HG03139 (cell line): ENCODE measurements around the gene SYT12.
"Not testable (repeated sequence)": the region's sequence is repeated elsewhere in the genome, so short reads cannot be mapped to it uniquely, and the experiment has no call there.

ENCODE experiments used
- ATAC-seq: cut with Tn5 transposase; IDR thresholded peaks from one replicate; pipeline ENCODE4 v1.9.1; 2021; ENCODE audit not compliant: unreplicated experiment

Gene SYT12

GRCh38 chr11:66992041-66992440 lies 30.9 kb upstream of the SYT12 start:
- ATAC-seq: no peak

DNA sequence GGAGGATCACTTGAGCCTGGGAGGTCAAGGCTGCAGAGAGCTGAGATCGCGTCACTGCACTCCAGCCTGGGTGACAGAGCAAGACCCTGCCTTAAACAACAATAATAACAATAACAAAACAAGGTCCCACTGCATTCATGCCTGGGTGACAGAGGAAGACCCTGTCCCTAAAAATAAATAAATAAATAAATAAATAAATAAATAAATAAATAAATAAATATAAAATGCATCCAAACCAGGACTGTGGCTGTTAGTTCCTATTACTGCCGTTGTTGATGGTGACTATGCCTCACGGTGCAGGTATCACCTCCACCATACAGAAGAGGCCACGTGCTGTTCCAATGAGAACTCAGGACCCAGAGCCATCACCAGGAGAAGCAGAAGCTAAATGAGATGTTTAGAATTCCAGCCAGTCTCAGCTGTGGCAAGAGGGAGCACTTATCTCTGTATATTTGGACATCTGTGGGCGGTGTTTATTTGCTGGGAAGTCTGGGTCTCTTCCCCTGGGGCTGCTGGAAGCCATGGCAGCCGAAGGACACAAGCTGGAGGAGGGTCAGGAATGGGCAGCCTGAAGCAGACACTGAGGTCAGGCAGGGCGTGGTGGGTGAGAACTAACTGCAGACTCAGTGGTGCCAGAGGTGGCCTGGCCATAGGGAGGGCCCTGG lies 26.2 kb upstream of the SYT12 start:
- ATAC-seq: no peak

- no peak for ATAC-seq
These were observed 23.4 kb upstream of the SYT12 start for GRCh38 chr11:66999555-66999954.

DNA sequence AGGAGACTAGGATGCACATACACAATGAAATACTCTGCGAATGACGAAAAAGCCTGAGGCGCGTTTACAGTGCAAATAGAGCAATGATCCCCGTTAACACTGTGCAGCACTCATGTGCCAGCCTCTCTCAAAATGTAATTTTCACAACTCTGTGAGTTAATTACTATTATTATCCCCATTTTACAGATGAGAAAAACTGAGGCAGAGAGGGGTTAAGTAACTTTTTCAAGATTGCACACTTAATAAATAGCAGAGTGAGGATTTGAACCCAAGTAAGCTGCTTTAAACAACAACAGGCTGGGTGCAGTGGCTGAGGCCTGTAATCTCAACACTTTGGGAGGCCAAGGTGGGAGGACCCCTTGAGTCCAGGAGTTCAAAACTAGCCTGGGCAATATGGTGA lies 21.6 kb upstream of the SYT12 start:
- ATAC-seq: no peak

- no peak for ATAC-seq
These were observed 20.5 kb upstream of the SYT12 start for GRCh38 chr11:67002297-67002913.

- ATAC-seq: no peak
These were observed 20.0 kb upstream of the SYT12 start for GRCh38 chr11:67002921-67003411.

GRCh38 chr11:67005200-67005599 lies 17.7 kb upstream of the SYT12 start:
- ATAC-seq: not testable (repeated sequence)

DNA sequence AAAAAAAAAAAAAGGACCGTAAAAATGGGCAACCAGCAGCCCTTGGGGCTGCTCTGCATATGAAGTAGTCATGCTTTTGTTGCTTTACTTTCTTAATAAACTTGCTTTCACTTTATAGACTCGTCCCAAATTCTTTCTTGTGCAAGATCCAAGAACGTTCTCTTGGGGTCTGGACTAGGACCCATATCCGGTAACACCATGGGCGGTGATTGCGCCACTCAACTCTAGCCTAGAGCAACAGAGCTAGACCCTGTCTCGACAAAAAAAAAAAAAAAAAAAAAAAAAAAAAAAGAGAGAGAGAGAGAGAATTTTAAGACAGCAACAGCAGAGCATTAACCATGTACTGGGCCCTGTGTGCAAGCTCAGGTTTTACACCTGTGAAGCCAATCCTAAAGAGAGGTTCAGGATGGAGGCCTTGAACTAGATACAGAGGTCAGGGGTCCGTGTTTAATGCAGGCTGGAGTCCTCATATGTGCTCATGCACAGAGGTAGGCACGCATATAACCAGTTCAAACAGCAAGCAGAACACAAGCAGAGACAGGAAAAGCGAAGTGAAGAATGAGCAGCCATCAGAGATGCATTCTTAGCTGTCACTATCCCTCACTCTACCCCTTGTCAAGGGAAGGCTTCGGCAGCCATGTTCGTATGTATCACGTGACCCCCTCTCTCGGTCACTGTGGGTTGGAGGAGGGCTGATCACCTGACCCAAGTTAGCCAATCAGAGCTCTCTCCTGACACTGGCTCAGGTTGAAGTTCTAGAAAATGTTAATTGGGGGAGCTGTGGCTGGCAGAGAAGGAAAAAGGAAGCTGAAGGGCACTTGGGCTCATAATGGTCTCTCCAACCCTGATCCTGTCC lies 16.7 kb upstream of the SYT12 start:
- ATAC-seq: no peak

- no peak for ATAC-seq
These were observed 15.8 kb upstream of the SYT12 start for GRCh38 chr11:67007126-67007525.

GRCh38 chr11:67010296-67010905 lies 12.5 kb upstream of the SYT12 start:
- ATAC-seq: no peak

- ATAC-seq: no peak
These were observed 9.4 kb upstream of the SYT12 start for GRCh38 chr11:67013511-67014045.

DNA sequence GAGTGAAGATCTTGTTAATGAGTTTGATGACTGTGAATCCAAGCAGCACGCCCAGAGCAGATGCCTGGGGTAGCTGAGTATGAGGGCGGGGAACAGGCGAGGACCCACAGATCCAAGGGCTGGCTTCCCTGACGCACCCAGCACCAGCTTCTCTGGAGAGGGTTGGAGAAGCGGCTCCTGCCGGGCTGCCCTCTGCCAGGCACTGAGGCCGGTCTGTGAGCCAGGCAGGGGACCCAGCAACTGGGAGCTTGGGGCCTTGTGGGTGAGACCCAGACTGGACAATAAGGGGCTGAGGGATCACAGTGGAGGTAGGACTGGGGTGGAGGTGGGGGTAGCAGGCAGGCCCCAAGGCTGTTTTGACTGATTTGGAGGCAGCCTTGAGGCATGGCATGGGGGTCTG lies 8.6 kb upstream of the SYT12 start:
- ATAC-seq: no peak

DNA sequence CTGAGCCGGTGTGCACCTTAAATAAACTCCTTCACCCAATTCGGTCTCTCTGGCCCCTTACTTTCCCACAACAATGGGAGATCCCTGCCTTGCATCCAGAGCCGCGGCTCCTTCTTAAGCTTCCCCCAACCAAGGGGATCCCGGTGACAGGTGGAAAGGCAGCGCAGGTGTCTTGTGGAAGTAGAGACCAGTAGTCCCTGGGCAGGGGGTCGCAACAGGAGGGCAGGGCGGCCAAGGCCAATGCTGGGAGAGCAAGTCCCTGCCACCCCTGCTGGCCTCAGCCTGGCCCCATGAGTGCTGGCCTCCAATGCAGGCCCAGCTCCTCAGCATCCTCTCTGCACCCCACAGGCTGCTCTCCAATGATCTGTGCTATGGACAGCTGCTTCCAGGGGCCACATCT lies 7.9 kb upstream of the SYT12 start:
- no peak for ATAC-seq

- no peak for ATAC-seq
These were observed 6.4 kb upstream of the SYT12 start for GRCh38 chr11:67016550-67016949.

DNA sequence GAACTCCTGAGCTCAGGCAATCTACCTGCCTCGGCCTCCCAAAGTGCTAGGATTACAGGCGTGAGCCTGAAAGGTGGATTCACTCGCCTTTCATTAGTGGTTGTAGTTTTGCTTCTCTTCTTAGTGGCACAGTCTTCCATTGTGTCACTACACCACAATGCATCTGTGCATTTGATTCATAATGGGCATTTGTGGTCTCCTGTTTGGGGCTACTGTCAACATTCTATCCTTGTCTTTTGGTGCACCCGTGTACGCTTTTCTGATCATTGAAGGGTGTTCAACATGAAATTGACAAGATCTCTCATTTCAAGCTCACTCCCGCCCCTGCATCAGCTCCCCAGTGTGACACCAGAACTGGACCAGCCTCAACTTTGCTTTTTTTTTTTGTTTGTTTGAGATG lies 2.0 kb upstream of the SYT12 start:
- no peak for ATAC-seq

GRCh38 chr11:67022341-67022933 lies 497 bp upstream of the SYT12 start:
- ATAC-seq: no peak

- ATAC-seq: no peak
These were observed 1.0 kb downstream of the SYT12 start for GRCh38 chr11:67023957-67024353.

DNA sequence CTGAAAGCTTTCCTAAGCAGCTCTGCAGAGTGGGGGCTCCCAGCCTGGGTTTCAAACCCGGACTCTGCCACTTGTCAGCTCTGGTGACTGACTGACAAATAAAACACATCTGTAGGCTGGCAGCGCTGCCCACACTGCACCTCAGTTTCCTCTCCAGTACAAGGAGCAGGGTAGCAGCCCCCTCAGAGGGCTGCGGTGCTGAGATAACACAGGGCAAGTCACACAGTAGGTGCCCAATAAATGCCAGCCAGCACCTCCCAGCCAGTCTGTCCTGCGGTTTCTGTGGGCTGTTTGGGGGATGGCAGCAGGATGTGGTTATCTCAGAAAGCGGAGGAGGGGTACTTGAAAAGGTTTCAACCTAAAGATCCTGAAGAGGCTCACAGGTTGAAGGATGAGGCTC lies 1.5 kb downstream of the SYT12 start:
- no peak for ATAC-seq

DNA sequence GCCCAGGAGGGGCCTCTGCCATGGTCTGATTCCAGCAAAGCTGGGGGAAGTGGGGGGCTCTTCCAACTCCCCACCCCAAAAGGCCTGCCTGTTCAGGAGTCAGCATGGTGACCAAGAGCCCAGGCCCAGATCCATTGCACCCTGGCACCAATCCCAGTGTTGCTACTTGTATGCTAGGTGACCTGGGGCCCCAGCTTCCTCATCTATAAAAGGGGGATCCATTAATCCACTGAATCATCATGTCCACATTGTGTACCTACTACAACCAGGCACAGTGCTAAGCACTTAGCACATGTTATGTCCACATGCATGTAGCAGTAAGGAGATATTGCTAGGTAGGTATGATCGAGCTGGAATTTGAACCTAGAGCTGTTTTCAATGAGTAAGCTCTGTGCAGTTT lies 2.0 kb downstream of the SYT12 start:
- no peak for ATAC-seq

DNA sequence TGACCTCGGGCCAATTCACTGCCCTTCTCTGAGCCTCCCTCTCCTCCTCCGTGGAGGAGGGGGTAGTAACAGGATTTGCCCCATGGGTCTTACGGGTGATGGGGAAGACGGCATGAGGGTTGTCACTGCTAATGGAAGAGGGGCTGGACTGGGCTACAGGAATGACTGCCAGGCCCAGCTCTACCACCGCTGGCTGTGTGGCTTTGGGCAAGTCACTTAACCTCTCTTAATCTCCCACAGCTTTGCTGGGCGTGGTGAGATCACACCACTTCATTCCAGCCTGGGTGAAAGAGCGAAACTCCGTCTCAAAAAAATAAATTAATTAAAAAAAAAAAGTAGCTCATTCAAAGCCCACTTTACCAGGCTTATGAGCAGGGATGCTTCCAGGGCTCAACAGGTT lies 2.8 kb downstream of the SYT12 start:
- ATAC-seq: no peak

DNA sequence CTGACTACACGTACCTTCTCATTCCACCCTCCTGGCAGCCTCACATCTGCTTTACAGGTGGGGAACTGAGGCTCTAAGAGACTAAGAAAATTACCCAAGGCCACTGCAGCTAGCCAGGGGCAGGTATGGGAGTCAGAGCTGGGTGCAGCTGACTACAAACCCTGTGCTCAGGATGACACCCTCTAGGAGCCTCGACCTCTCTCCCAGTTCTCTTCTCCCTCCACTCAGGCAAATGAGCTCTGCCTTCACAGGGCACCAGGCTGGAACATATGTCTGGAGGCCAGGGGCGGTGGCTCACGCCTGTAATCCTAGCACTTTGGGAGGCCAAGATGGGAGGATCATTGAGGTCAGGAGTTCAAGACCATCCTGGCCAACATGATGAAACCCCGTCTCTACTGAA lies 4.0 kb downstream of the SYT12 start:
- ATAC-seq: no peak
